Small intestine (tissue), 7 donors: ENCODE results near the gene ITPRIP. TPM values are rescaled to one million over a fixed set of nuclear protein-coding genes. Genes with fewer than 3 reads are reported as not detected.

Experiments used
- DNase-seq, 2 donors: peaks; one replicate each; pipeline versions ENCODE4 v3.0.0 to v3.0.0-alpha.2; 2013
- FAIRE-seq: peaks from 2 replicates; lab custom pipeline; 2012; peaks lifted over from hg19 to GRCh38; lab: Jason Lieb, UNC
- H3K27ac ChIP-seq, 3 donors: one replicate each; pipeline ENCODE4 v1.5.1; 2013; ENCODE audit warnings: low read length in 2 of 3, mild to moderate bottlenecking in 2 of 3, control low read depth in 1 of 3, inconsistent platforms in 1 of 3, low read depth in 1 of 3, moderate library complexity in 1 of 3
- H3K27me3 ChIP-seq, 3 donors: one replicate each; pipeline ENCODE4 v1.6.1; 2013; ENCODE audit warnings: low read length in 3 of 3, inconsistent platforms in 1 of 3; ENCODE audit not compliant: control insufficient read depth in 3 of 3, insufficient read depth in 3 of 3
- H3K36me3 ChIP-seq, 3 donors: one replicate each; pipeline ENCODE4 v1.6.1; 2013; ENCODE audit warnings: low read length in 3 of 3, inconsistent platforms in 1 of 3, low read depth in 1 of 3, mild to moderate bottlenecking in 1 of 3, moderate library complexity in 1 of 3; ENCODE audit not compliant: control insufficient read depth in 3 of 3, insufficient read depth in 2 of 3
- H3K4me1 ChIP-seq, 3 donors: one replicate each; pipeline ENCODE4 v1.6.1; 2013; ENCODE audit warnings: low read length in 2 of 3, inconsistent platforms in 1 of 3, low read depth in 1 of 3, mild to moderate bottlenecking in 1 of 3, moderate library complexity in 1 of 3; ENCODE audit not compliant: control insufficient read depth in 3 of 3, insufficient read depth in 2 of 3
- H3K4me3 ChIP-seq, 3 donors: one replicate each; pipeline ENCODE4 v1.5.1; 2013; ENCODE audit warnings: low read length in 3 of 3, control low read depth in 1 of 3, inconsistent platforms in 1 of 3, low read depth in 1 of 3, mild to moderate bottlenecking in 1 of 3, moderate library complexity in 1 of 3
- H3K9me3 ChIP-seq, 2 donors: one replicate each; pipeline ENCODE4 v1.6.1; 2013; ENCODE audit warnings: low read depth in 1 of 2, low read length in 1 of 2; ENCODE audit not compliant: control insufficient read depth in 2 of 2, insufficient read depth in 1 of 2
- WGBS, 3 donors: extraction: QIAGEN DNeasy Blood & Tissue Kit; methylation state at CpG; one replicate each; pipeline ENCODE4 v1.1.7; 2013; 5-methylcytosine and 5-hydroxymethylcytosine counted together
- polyA plus RNA-seq, 4 donors: library from polyadenylated mRNA; stranded (reverse) in 3 of 4; unstranded in 1 of 4; fragments of 200-250 nt in 3 of 4; fragments of 120-200 nt in 1 of 4; gene quantifications; one replicate each; pipeline versions ENCODE4 v1.2.1 to v1.2.3, GENCODE V29; 2013
- donor health status: healthy with polysubstance abuse.
- donor health status: control.
- donor health status: control.
- donor health status: Bipolar disorder and iron deficiency.
- donor health status: healthy.

ITPRIP gene
- polyA plus RNA-seq, 4 donors, result 0.67 to 10.0 (median 2.4) TPM

DNA sequence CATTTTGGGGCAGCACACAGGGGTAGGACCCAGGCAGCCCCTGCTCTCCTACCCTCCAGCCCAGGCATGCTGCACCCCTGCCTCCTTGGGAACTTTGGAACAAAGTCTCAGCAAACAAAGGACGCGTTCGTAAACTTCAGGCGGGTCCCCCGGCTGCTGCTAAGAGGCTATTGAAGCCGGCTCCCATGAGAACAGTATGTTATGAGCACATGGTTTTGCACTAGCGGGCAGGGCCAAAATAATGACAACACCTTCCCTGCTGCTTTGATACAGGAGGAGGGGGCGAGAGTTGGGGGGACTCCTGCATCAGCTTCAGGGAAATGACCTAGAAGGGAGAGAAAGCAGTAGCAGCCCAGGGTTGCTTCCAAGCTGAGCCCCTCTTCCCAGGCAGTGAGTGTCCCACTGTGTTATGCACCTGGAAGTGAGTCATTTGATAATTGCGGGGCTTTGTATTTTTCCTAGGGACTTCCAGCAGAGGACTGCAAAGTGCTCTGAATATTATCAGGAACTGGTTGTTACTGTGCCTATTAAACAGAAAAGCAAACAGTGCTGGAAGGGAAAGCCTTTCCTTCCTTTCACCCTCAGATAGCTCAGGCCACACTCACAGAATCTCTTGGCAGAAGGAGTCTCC, 6.9 kb downstream of the ITPRIP start:
- no peaks in the 10 kb centered on the region for H3K9me3 ChIP-seq
- DNase-seq (peak; percentile 47 to 58), FAIRE-seq (no peak)
- H3K27ac ChIP-seq, result peak overlapping the region in 2 of 3 donors; percentile 76 to 79
- no peaks in the 10 kb centered on the region for H3K27me3 ChIP-seq
- H3K4me3 ChIP-seq, result no peak overlapping the region
- 9 to 33% (median 21%) methylated on average over 9 of the region's 9 CpGs for WGBS, 3 donors
- H3K36me3 ChIP-seq, result peaks cover 0 to 2% (median 0%) of the 10 kb centered on the region in 3 donors
- peaks cover 2 to 53% (median 26%) of the 10 kb centered on the region in 3 donors for H3K4me1 ChIP-seq

DNA sequence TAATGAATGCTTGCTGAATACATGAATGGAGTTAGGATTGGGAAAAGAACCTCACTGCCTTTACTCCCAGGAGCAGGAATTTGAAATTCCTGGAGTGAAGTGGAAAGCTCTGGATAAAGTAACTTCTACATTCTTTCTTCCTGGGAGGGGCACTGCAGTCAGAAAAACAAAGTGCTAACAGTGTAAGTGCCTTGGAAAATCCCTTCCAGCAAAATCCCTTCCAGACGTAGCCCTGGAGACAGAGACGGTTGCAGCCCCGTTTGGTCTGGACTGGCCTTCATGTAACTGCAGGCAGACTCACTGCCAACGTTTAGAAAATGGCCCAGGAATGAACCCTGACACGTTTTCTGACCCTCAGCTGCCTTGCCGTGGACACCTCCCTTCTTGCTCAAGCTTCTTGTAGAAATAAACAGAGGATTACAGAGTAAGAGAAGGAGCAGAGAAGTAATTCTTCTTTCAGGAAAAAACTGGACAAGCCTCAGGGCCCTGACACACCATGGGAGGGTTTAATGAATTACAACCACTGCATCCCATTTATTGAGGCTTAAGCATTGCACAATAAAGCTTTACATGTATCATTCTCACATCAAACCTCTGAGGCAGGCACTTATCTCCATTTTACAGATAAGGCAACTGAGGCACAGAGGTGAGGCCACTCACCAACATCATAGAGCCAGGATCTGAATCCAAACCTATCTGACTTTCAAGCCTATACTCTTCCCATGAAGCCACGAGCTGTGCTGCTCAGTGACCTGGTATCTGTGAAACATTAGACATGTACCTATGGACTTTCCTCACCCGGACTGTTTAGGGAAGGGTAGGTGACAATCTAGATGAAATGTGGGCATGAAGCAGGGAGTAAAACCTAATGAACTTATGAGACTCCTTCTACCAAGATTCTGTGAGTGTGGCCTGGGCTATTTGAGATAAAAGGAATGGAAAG, 7.8 kb downstream of the ITPRIP start:
- Histone ChIP-seq H3K27ac (peak overlapping the region in 2 of 3 donors; percentile 76 to 79), H3K4me1 (peaks cover 2 to 53% (median 23%) of the 10 kb centered on the region in 3 donors), H3K4me3 (no peak overlapping the region), H3K36me3 (peaks cover 0 to 10% (median 0%) of the 10 kb centered on the region in 3 donors), H3K27me3 (no peaks in the 10 kb centered on the region), H3K9me3 (no peaks in the 10 kb centered on the region)
- WGBS, 3 donors, result 18 to 38% (median 37%) methylated on average over 8 of the region's 8 CpGs
- FAIRE-seq, result no peak
- DNase-seq, result peak; percentile 59 to 74

DNA sequence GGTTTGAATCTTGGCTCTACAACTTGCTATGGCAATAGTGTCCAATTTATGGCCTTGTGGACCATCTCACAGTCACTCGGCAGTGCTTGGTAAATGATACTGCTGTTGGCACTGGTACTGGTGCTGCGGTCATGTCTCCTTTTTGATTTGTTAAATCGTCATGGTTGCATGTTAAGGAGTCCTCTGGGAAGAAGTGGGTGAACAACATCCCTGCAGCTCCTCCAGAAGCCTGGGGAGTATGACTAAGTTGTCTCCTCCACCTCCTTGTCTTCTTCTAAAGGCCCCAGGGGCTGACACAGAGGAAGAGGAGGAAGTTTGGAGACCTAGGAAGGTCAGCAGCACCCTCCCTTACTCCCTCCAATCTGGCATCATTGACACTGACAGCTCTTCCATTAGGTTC, 8.5 kb downstream of the ITPRIP start:
- Histone ChIP-seq H3K4me3 (no peak overlapping the region), H3K36me3 (peaks cover 0 to 15% (median 0%) of the 10 kb centered on the region in 3 donors), H3K9me3 (no peaks in the 10 kb centered on the region), H3K27ac (peak overlapping the region in 2 of 3 donors; percentile 76 to 79), H3K27me3 (no peaks in the 10 kb centered on the region), H3K4me1 (peaks cover 2 to 53% (median 23%) of the 10 kb centered on the region in 3 donors)
- 65 to 79% (median 74%) methylated on average over 3 of the region's 3 CpGs for WGBS, 3 donors
- FAIRE-seq (no peak), DNase-seq (no peak)

DNA sequence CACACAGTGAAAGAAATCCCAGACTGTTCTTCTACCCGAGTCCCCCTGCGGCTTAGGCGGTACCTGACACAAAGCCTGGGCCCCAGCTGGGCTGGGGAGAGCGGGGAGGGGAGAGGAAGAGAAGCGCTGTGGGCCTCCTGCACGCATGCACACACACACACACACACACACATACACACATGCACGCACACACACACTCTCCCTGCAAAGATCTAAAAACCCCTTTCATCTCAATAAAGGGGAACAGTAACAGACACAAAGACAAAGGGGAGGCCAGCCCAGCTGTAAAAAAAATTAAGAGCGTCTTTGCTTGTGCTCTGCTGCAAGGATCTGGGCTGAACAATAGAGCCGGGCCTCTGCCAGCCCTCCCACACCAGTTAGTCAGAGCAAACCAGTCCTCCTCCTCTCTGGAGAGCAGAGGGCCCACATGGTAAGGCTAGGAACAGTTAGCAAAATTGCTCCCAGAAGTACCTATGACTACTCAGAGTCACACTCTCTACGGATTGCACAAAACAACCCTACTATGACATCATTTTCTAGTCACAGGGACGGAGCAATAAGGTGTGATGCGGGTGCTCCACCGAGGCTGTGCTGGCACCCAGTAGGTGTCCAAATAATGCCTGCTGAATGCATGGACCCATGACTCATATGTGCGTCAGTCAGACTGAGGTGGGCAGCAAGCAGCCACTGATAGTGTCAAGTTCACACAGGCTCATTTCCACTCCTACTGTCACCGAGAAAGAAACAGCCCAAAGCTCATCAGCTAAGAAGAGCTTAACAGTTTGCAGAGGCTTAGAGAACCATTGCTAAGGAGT, 9.2 kb downstream of the ITPRIP start:
- 46 to 73% (median 57%) methylated on average over 15 of the region's 15 CpGs for WGBS, 3 donors
- Histone ChIP-seq H3K36me3 (peaks cover 0 to 16% (median 0%) of the 10 kb centered on the region in 3 donors), H3K4me3 (peak overlapping the region in 1 of 3 donors; percentile 16), H3K9me3 (no peaks in the 10 kb centered on the region), H3K4me1 (peaks cover 2 to 53% (median 23%) of the 10 kb centered on the region in 3 donors), H3K27me3 (no peaks in the 10 kb centered on the region), H3K27ac (peak overlapping the region in 2 of 3 donors; percentile 76 to 79)
- FAIRE-seq, result no peak
- peak in 1 of 2 donors; percentile 44 for DNase-seq

GRCh38 chr10:104328646-104328895, 9.7 kb downstream of the ITPRIP start:
- Histone ChIP-seq H3K27ac (peak overlapping the region in 2 of 3 donors; percentile 76 to 79), H3K4me1 (peaks cover 2 to 53% (median 23%) of the 10 kb centered on the region in 3 donors), H3K4me3 (peak overlapping the region in 1 of 3 donors; percentile 16), H3K9me3 (no peaks in the 10 kb centered on the region), H3K36me3 (peaks cover 0 to 19% (median 0%) of the 10 kb centered on the region in 3 donors), H3K27me3 (no peaks in the 10 kb centered on the region)
- 48 to 79% (median 52%) methylated on average over 3 of the region's 3 CpGs for WGBS, 3 donors
- no peak for DNase-seq
- FAIRE-seq, result no peak

DNA sequence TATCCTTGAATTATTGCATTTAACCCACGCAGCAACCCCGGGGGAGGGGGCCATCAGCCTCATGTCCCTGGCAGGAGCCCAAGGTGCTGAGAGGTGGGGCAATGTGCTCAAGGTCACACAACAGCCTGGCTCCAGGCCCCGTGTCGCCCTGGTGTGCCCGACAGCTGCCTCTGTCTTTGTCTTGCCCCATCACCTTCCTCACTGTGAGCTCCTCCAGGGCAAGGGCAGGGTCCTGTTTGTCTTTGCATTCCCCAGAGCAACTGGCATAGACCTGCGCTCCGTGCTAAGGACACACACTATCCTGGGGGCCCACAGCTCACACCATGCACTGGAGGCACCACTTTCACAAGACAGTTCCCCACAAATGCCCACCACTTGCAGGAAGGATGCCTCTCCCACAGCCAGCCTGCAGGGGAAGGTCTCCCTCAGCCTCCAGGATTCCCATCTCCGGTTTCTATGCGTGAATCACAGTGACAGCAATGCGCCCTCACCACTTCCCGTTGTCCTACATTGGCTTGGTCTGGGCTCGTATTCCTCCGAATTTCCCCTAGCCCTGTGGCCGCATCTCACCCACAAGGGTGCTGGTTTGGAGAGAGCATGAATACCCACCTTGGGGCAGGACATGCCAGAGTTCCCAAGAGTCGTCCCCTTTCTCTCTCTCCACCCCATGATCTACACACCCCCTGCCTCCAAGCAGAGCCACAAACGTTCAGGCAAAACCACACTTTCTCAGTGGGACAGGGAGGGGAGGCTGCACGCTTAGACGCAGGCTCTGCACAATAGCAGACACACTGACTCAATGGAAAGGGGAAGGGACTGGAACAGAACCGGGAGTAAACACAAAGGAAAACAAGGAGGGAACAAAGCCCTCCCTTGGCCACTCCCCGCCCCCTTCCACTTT, 10.3 kb downstream of the ITPRIP start:
- DNase-seq, result peak in 1 of 2 donors; percentile 24
- FAIRE-seq, result no peak
- H3K4me3 ChIP-seq, result peak overlapping the region in 1 of 3 donors; percentile 0
- peaks cover 0 to 19% (median 0%) of the 10 kb centered on the region in 3 donors for H3K36me3 ChIP-seq
- H3K27ac ChIP-seq, result peak overlapping the region in 2 of 3 donors; percentile 76 to 79
- WGBS, 3 donors, result 52 to 66% (median 53%) methylated on average over 20 of the region's 20 CpGs
- peaks cover 2 to 53% (median 23%) of the 10 kb centered on the region in 3 donors for H3K4me1 ChIP-seq
- no peaks in the 10 kb centered on the region for H3K27me3 ChIP-seq
- H3K9me3 ChIP-seq, result no peaks in the 10 kb centered on the region

GRCh38 chr10:104326991-104327610, 11.2 kb downstream of the ITPRIP start:
- Histone ChIP-seq H3K27me3 (no peaks in the 10 kb centered on the region), H3K27ac (peak overlapping the region in 1 of 3 donors; percentile 79), H3K9me3 (no peaks in the 10 kb centered on the region), H3K4me3 (no peak overlapping the region), H3K36me3 (peaks cover 0 to 19% (median 0%) of the 10 kb centered on the region in 3 donors), H3K4me1 (peaks cover 2 to 50% (median 30%) of the 10 kb centered on the region in 3 donors)
- WGBS, 3 donors, result 93 to 95% (median 93%) methylated on average over 9 of the region's 9 CpGs
- FAIRE-seq (no peak), DNase-seq (no peak)
